Bronchial epithelial cell (primary cell): Measurements from ENCODE around the gene TNFSF13B. TPM values are rescaled to one million over a fixed set of nuclear protein-coding genes. Genes with fewer than 3 reads are reported as not detected.

Source experiments
- DNase-seq: peaks from one replicate; pipeline ENCODE4 v3.0.0-alpha.2; 2010; ENCODE audit warnings: low read depth
- FAIRE-seq: peaks from 2 replicates; lab custom pipeline; 2011; peaks lifted over from hg19 to GRCh38; lab: Jason Lieb, UNC
- H3K27me3 ChIP-seq: 2 replicates; pipeline ENCODE4 v1.5.1; 2011; ENCODE audit warnings: low read length; ENCODE audit not compliant: control insufficient read depth, insufficient read depth
- H3K36me3 ChIP-seq: 2 replicates; pipeline ENCODE4 v1.5.1; 2011; ENCODE audit warnings: low read length; ENCODE audit not compliant: control insufficient read depth, insufficient read depth
- H3K4me3 ChIP-seq: 2 replicates; pipeline ENCODE4 v1.5.1; 2011; ENCODE audit warnings: mild to moderate bottlenecking, low read depth, low read length, control low read depth
- total RNA-seq: library from RNA; depleted of rRNA; stranded (reverse); fragments of >200 nt; gene quantifications from 2 replicates; pipeline ENCODE4 v1.2.1, GENCODE V29; 2014
- TF ChIP-seq, protein P1 (sequence below): IDR thresholded peaks from 2 replicates; pipeline ENCODE4 v1.5.1; 2011; ENCODE audit warnings: mild to moderate bottlenecking, moderate library complexity, low read length, control low read depth, inconsistent platforms; ENCODE audit not compliant: insufficient read depth, severe bottlenecking

Gene TNFSF13B
- total RNA-seq, 1 donor from 2014 or later, result 0.79 TPM

DNA sequence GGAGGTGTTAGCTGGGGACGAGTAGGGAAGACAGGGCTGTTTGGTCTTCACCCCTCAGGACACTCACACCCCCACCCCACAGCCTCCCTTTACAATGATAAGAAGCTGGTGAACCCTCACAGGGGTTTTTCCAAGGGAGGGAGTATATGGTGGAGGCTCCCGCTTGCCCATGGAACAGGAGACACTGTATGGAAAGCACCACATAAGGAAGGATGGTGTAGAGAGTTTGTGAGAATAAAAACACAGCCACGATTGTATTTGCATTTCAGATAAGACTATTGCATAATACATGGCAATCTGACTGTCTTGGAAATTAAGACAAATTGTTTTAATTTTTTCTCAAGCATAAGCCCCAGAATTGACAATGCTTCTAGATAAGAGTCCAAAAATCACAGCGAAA is 46.9 kb downstream of the TNFSF13B start:
- H3K27me3 ChIP-seq, result no peaks in the 10 kb centered on the region

DNA sequence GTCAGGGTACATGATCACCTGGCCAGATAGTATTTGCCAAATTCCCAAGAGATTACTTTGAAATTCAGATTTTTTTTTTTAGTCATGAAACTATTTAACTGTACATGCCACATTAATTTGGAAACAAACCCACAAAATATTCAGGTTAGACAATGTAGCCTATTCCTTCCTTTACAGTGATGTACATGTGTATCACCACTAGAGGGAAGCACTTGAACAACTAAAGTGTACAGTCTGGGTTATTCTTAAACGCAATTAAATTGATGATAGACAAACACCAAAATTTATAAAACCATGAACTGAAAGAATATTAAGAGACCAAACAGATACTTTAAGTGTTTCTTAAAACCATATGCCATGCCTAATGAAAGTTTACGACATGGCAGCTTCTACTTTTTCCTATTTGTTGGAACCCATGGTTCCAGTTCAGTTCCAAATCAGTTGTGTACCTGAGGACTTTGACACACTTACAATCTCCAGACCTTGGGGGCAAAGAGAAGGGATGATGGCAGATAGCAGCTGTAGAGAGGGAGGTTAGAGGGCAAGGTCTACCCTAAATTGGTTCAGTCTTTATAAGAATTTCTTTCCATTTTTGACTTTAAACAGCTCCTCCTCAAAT is 52.8 kb downstream of the TNFSF13B start:
- no peak for FAIRE-seq
- Histone ChIP-seq H3K36me3 (no peaks in the 10 kb centered on the region), H3K27me3 (no peaks in the 10 kb centered on the region), H3K4me3 (no peak overlapping the region)
- TF ChIP-seq, protein P1, sequence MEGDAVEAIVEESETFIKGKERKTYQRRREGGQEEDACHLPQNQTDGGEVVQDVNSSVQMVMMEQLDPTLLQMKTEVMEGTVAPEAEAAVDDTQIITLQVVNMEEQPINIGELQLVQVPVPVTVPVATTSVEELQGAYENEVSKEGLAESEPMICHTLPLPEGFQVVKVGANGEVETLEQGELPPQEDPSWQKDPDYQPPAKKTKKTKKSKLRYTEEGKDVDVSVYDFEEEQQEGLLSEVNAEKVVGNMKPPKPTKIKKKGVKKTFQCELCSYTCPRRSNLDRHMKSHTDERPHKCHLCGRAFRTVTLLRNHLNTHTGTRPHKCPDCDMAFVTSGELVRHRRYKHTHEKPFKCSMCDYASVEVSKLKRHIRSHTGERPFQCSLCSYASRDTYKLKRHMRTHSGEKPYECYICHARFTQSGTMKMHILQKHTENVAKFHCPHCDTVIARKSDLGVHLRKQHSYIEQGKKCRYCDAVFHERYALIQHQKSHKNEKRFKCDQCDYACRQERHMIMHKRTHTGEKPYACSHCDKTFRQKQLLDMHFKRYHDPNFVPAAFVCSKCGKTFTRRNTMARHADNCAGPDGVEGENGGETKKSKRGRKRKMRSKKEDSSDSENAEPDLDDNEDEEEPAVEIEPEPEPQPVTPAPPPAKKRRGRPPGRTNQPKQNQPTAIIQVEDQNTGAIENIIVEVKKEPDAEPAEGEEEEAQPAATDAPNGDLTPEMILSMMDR, result peak; percentile 46
- peak; percentile 47 for DNase-seq

More for the DNA sequence above, 46.9 kb downstream of the TNFSF13B start:
- DNase-seq, result no peak
- TF ChIP-seq, protein P1, result no peak
- H3K4me3 ChIP-seq, result no peak overlapping the region
- no peak for FAIRE-seq
- H3K36me3 ChIP-seq, result no peaks in the 10 kb centered on the region

DNA sequence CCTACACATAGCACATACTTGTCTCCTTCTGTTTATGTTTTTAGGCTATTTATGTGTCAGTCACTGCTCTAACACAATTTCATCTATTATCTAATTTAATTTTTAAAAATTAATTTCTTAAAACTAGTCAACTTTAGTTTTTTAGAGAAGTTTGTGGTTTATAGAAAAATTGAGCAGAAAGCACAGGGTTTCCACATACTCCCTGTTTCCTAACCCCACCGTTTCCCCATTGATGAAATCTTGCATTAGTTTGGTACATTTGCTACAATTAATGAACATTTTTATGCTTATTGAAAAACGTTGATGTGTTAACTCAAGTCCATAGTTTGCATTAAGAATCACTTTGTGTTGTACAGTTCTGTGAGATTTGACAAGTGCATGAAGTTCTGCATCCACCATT is 53.5 kb downstream of the TNFSF13B start:
- Histone ChIP-seq H3K4me3 (no peak overlapping the region), H3K27me3 (no peaks in the 10 kb centered on the region), H3K36me3 (no peaks in the 10 kb centered on the region)
- DNase-seq (no peak), FAIRE-seq (no peak)
- TF ChIP-seq, protein P1, result no peak

DNA sequence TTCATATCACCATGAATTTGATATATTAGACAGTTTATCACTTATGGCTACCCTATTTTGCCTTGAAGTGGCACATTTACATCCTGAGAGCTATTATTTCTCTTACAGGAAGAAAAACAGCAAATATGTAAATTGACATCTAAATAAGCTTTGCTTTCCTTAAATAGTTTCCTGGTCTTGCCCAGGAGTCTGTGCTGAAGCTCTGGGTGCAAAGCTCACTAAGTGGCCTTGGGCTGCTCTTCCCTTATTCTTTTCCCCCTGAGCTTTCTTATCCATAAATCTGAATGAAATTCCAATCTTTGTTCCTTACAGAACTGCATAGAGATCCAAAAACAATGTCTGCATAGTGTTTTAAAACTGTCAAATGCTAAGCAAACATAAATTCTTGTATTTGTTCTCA is 56.3 kb downstream of the TNFSF13B start:
- Histone ChIP-seq H3K36me3 (no peaks in the 10 kb centered on the region), H3K4me3 (no peak overlapping the region), H3K27me3 (no peaks in the 10 kb centered on the region)
- FAIRE-seq (no peak), DNase-seq (no peak)
- TF ChIP-seq, protein P1, result no peak

DNA sequence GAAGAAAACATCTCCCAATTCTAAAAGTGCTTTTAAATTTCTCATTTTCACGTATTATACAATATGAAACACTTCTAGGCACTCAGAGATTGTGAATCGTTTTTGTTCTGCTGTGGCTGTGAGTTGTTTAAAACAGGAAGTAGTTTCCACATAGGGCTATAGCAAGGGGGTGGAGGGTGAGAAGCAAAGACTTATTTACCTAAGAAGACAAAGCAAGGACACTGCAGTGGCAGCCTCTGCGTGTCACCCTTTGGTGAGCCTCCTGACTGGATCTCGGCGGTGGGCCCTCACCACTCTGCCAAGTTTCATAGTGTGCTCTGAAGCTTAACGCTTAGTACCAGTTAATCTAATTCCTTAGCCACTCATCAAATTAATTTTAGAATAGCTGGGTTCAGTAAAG is 56.8 kb downstream of the TNFSF13B start:
- H3K27me3 ChIP-seq, result no peaks in the 10 kb centered on the region
- no peak overlapping the region for H3K4me3 ChIP-seq
- FAIRE-seq (no peak), DNase-seq (no peak)
- H3K36me3 ChIP-seq, result no peaks in the 10 kb centered on the region
- TF ChIP-seq, protein P1, result no peak

DNA sequence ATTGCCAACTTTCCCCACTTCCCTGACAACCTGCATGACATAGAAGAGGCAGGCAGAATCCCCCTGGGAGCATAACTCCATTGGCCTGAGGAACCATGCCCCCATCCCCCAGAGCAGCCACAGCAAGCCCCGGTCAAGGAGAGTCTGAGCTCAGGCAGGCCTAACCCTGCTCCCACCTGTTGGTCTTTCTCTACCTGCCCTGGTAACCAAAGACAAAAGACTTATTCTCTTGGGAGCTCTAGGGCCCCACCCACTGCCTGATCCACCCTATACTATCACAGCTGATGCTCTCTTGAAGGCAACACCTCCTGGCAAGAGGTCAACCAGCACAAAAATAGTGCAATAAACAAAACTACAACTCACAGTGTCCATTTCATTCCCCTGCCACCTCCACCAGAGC is 59.3 kb downstream of the TNFSF13B start:
- DNase-seq, result no peak
- Histone ChIP-seq H3K27me3 (no peaks in the 10 kb centered on the region), H3K4me3 (no peak overlapping the region), H3K36me3 (no peaks in the 10 kb centered on the region)
- no peak for FAIRE-seq
- TF ChIP-seq, protein P1, result no peak
